Smooth muscle cell (in vitro differentiated cells): ENCODE data around the gene ILDR1. TPM values are rescaled to one million over a fixed set of nuclear protein-coding genes. Genes with fewer than 3 reads are reported as not detected.

Source experiments
- DNase-seq: peaks from one replicate; lab custom pipeline; 2025; ENCODE audit not compliant: unreplicated experiment; lab: John Stamatoyannopoulos, UW
- H2AFZ ChIP-seq: fragments of 200-600 bp; sonication (generic); 2 replicates; pipeline ENCODE4 v1.6.0; 2016; ENCODE audit warnings: antibody characterized with exemption, low read depth, mild to moderate bottlenecking
- H3F3A ChIP-seq: fragments of 200-600 bp; sonication (generic); 2 replicates; pipeline ENCODE4 v1.6.0; 2017; ENCODE audit warnings: antibody characterized with exemption, low read depth
- H3K27ac ChIP-seq: fragments of 200-600 bp; sonication (generic); 2 replicates; pipeline ENCODE4 v1.5.1; 2016; ENCODE audit warnings: low read depth, mild to moderate bottlenecking
- H3K27me3 ChIP-seq: fragments of 200-600 bp; sonication (generic); 2 replicates; pipeline ENCODE4 v1.6.1; 2016; ENCODE audit warnings: low read depth, mild to moderate bottlenecking
- H3K36me3 ChIP-seq: fragments of 200-600 bp; sonication (generic); 2 replicates; pipeline ENCODE4 v1.5.1; 2016; ENCODE audit warnings: low read depth
- H3K4me1 ChIP-seq: fragments of 200-600 bp; sonication (generic); 2 replicates; pipeline ENCODE4 v1.5.1; 2016; ENCODE audit warnings: low read depth
- H3K4me2 ChIP-seq: fragments of 200-600 bp; sonication (generic); 2 replicates; pipeline ENCODE4 v1.6.0; 2016; ENCODE audit warnings: mild to moderate bottlenecking
- H3K4me3 ChIP-seq: fragments of 200-600 bp; sonication (generic); 2 replicates; pipeline ENCODE4 v1.5.1; 2016; ENCODE audit warnings: mild to moderate bottlenecking
- H3K79me2 ChIP-seq: fragments of 200-600 bp; sonication (generic); 2 replicates; pipeline ENCODE4 v1.6.0; 2016; ENCODE audit warnings: low read depth, mild to moderate bottlenecking
- H3K9ac ChIP-seq: fragments of 200-600 bp; sonication (generic); 2 replicates; pipeline ENCODE4 v1.6.0; 2016; ENCODE audit warnings: low read depth
- H3K9me3 ChIP-seq: fragments of 200-600 bp; sonication (generic); replicated peaks from 2 replicates; pipeline ENCODE4 v1.5.1; 2016; ENCODE audit warnings: low read depth
- H4K20me1 ChIP-seq: fragments of 200-600 bp; sonication (generic); 2 replicates; pipeline ENCODE4 v1.6.0; 2016; ENCODE audit warnings: low read depth
- WGBS: methylation state at CpG from one replicate; pipeline ENCODE4 v1.1.7; 2016; ENCODE audit warnings: low lambda C conversion rate; 5-methylcytosine and 5-hydroxymethylcytosine counted together
- polyA plus RNA-seq: library from polyadenylated mRNA; unstranded; fragments of >200 nt; fragmentation: Nextera tagmentation; extraction: Ambion mirVana; gene quantifications from 2 replicates; pipeline ENCODE4 v1.2.1, GENCODE V29; 2016
- total RNA-seq: library from RNA; depleted of rRNA; stranded (reverse); fragments of >200 nt; gene quantifications from 2 replicates; pipeline ENCODE4 v1.2.3, GENCODE V29; 2014
- TF ChIP-seq, protein P1 (sequence below): fragments of 200-600 bp; sonication (generic); IDR thresholded peaks from 2 replicates; pipeline ENCODE4 v1.5.1; 2017; ENCODE audit warnings: borderline replicate concordance, mild to moderate bottlenecking, antibody characterized with exemption; ENCODE audit not compliant: insufficient read depth, poor library complexity, severe bottlenecking

ILDR1 gene
- total and polyA plus RNA-seq, 2 experiments from 2014 or later: 1.4 TPM; not detected in 1

DNA sequence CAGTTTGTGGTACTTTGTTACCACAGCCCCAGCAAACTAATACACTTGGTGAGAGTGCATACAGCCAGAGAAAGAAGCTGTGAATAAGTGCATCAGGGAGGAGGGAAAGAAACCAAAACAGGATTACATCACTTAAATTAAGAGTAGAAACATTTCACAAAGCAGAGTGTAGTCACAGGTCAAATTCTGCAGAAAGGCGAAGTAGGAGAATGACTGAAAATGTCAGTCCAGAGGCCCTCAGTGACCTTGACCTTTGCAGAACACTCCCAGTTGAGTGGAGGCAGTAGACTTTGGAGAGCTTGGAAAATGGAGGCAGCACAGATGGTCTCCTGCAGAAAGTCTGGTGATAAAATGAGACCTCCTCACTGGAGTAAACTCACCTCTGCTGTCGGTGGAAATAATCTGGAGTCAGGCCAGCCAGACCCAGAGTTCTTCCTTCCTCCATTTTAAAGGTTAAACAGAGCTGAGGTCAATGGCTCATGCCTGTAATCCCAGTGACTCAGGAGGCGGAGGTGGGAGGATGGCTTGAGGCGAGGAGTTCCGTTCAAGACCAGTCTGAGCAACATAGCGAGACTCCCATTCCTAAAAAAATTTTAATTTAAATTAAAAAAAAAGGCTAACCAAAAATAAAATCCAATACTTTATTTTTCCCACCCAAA lies 38.1 kb upstream of the ILDR1 start:
- Histone ChIP-seq H3K27ac (peak overlapping the region; percentile 53), H3K9ac (no peak overlapping the region), H4K20me1 (no peaks in the 10 kb centered on the region), H3K27me3 (no peaks in the 10 kb centered on the region), H3K9me3 (no peaks in the 10 kb centered on the region), H2AFZ (peak overlapping the region; percentile 21), H3F3A (no peaks in the 10 kb centered on the region), H3K4me1 (no peaks in the 10 kb centered on the region), H3K4me3 (no peak overlapping the region), H3K79me2 (no peaks in the 10 kb centered on the region), H3K4me2 (peak overlapping the region; percentile 8), H3K36me3 (no peaks in the 10 kb centered on the region)
- no peak for DNase-seq
- 47% methylated on average over 6 of the region's 6 CpGs for WGBS
- TF ChIP-seq, protein P1, sequence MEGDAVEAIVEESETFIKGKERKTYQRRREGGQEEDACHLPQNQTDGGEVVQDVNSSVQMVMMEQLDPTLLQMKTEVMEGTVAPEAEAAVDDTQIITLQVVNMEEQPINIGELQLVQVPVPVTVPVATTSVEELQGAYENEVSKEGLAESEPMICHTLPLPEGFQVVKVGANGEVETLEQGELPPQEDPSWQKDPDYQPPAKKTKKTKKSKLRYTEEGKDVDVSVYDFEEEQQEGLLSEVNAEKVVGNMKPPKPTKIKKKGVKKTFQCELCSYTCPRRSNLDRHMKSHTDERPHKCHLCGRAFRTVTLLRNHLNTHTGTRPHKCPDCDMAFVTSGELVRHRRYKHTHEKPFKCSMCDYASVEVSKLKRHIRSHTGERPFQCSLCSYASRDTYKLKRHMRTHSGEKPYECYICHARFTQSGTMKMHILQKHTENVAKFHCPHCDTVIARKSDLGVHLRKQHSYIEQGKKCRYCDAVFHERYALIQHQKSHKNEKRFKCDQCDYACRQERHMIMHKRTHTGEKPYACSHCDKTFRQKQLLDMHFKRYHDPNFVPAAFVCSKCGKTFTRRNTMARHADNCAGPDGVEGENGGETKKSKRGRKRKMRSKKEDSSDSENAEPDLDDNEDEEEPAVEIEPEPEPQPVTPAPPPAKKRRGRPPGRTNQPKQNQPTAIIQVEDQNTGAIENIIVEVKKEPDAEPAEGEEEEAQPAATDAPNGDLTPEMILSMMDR: no peak

DNA sequence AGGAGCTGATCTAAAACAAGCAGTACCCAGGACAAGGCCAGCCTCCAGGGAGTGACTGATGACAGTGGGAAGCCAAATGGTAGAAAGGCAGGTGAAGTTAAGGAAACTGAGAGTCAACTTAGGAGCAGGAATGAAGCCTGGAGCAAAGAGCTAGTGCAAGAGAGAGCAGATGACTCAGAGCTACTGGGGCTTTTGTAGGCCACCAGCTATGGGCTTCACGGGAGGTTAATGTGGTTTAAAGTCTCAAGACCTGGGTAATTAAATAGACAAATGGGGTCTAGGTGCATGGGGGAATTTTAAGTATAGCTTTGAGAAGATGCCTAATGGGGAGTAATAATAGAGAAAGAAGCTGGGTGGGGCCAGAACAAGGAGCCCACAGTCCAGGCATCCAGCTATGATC lies 36.2 kb upstream of the ILDR1 start:
- Histone ChIP-seq H3K4me1 (no peaks in the 10 kb centered on the region), H3K4me3 (no peak overlapping the region), H4K20me1 (no peaks in the 10 kb centered on the region), H3K36me3 (no peaks in the 10 kb centered on the region), H3K4me2 (no peak overlapping the region), H3K27ac (no peak overlapping the region), H3K9me3 (no peaks in the 10 kb centered on the region), H3K9ac (no peak overlapping the region), H3F3A (no peaks in the 10 kb centered on the region), H3K27me3 (no peaks in the 10 kb centered on the region), H3K79me2 (no peaks in the 10 kb centered on the region), H2AFZ (no peak overlapping the region)
- TF ChIP-seq, protein P1: no peak
- DNase-seq: no peak
- 74% methylated on average over 1 of the region's 1 CpG for WGBS

- no peak for DNase-seq
- Histone ChIP-seq H3K9me3 (no peaks in the 10 kb centered on the region), H3K4me3 (no peak overlapping the region), H3K9ac (no peak overlapping the region), H3F3A (no peaks in the 10 kb centered on the region), H3K27me3 (no peaks in the 10 kb centered on the region), H3K36me3 (no peaks in the 10 kb centered on the region), H4K20me1 (no peaks in the 10 kb centered on the region), H3K79me2 (no peaks in the 10 kb centered on the region), H2AFZ (no peak overlapping the region), H3K27ac (no peak overlapping the region), H3K4me2 (no peak overlapping the region), H3K4me1 (no peaks in the 10 kb centered on the region)
- TF ChIP-seq, protein P1: no peak
- 92% methylated on average over 2 of the region's 2 CpGs for WGBS
Observed at GRCh38 chr3:122057671-122058070, 35.6 kb upstream of the ILDR1 start.

DNA sequence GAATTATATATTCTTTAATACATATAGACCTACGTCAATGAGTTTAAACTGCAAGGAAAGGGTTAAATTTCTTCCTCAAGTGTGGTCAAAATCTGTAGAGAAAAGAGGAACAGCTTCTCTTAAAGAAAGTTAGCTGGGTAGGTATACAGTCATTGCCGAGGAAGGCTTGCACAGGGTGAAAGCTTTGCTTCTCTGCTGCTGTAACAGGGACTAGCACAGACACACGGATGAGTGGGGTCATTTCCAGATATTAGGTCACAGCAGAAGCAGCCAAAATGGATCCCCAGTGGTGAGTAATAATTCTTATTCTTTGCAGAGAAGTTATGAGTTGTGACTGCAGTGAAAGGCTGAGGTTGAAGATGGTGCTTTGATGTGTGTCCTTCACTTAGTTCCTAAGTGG lies 33.2 kb upstream of the ILDR1 start, which contains the start of gene CD86:
Gene CD86, plus strand, starts transcription at position 148 of the 400 bp plus-strand sequence. Its CDS starts 128 bp downstream, at position 276.
- TF ChIP-seq, protein P1: no peak
- Histone ChIP-seq H4K20me1 (no peaks in the 10 kb centered on the region), H3K36me3 (no peaks in the 10 kb centered on the region), H3K27me3 (no peaks in the 10 kb centered on the region), H3K79me2 (no peaks in the 10 kb centered on the region), H3K27ac (no peak within 1 kb of the TSS), H3K9ac (no peak within 1 kb of the TSS), H3K4me3 (no peak within 1 kb of the TSS), H2AFZ (no peak within 1 kb of the TSS), H3K4me2 (no peak within 1 kb of the TSS), H3F3A (no peaks in the 10 kb centered on the region), H3K9me3 (no peaks in the 10 kb centered on the region), H3K4me1 (no peaks in the 10 kb centered on the region)
- whole genome bisulfite sequencing: 72% methylated on average over 3 of the region's 3 CpGs
- no peak for DNase-seq
